Colonic mucosa (tissue), 4 donors: ENCODE measurements around the gene CIBAR2. TPM values are rescaled to one million over a fixed set of nuclear protein-coding genes. Genes with fewer than 3 reads are reported as not detected.

Experiments
- DNase-seq: peaks from one replicate; pipeline ENCODE4 v3.0.0-alpha.2; 2020
- H3K27ac ChIP-seq: fragments of 200-600 bp; one replicate; pipeline ENCODE4 v1.8.0; 2021
- H3K27me3 ChIP-seq: fragments of 200-600 bp; one replicate; pipeline ENCODE4 v1.8.0; 2021
- H3K36me3 ChIP-seq: fragments of 200-600 bp; one replicate; pipeline ENCODE4 v1.8.0; 2021
- H3K4me1 ChIP-seq: fragments of 200-600 bp; one replicate; pipeline ENCODE4 v1.8.0; 2021; ENCODE audit warnings: mild to moderate bottlenecking
- H3K4me3 ChIP-seq: fragments of 200-600 bp; one replicate; pipeline ENCODE4 v1.8.0; 2021
- H3K9ac ChIP-seq, 2 donors: one replicate each; pipeline ENCODE4 v1.7.0; 2013; ENCODE audit warnings: control low read depth in 2 of 2, low read depth in 2 of 2, low read length in 2 of 2
- H3K9me3 ChIP-seq: fragments of 200-600 bp; one replicate; pipeline ENCODE4 v1.8.0; 2021
- intact Hi-C: fragments of 100-400 bp; cut with DNase I; formaldehyde crosslinking; loops from one replicate; pipeline ENCODE4 v1.14.1; 2022
- total RNA-seq, 2 donors: library from RNA; stranded (reverse); fragmentation: NEBNext Ultra II Directional in 1 of 2; extraction: Animal tissue kit (Norgen Biotek cat#: 25700) in 1 of 2; gene quantifications; one replicate each; pipeline ENCODE4 v1.2.1, GENCODE V29; 2021
- TF ChIP-seq, protein P1 (sequence below): fragments of 200-600 bp; IDR thresholded peaks from one replicate; pipeline ENCODE4 v1.8.0; 2022; ENCODE audit warnings: antibody characterized with exemption, mild to moderate bottlenecking
- donor health status: healthy.
- donor health status: DM: no; HTN: no; CAD: no.
- donor health status: DM: no; HTN: no; CAD: no.

CIBAR2 gene
- total RNA-seq: under 1 TPM in 1 of 2 donors, not detected in 1; 0.32 TPM

DNA sequence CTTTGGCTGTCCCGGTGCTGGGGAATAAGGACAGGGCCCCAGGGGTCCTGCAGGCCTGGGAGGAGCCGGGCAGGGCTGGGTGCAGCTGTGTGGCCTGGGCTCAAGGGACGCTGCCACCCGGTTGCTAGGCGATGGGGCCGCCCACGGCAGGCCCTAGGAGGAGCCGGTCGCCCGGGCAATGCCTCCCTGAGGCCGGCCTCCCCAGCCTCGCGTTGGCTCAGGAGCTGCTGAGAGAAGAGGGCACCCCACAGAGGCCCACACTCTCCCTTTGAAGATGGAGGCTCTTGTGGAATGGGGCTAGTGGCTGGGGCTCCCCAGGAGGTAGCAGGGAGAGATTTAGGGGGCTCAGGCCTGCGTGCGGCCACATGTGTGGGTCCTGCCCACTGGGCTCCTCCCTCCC, at the start of gene CIBAR2:
CIBAR2 (minus strand) TSS at position 109 of the 400 bp plus-strand sequence. CDS start 120 bp downstream, outside the sequence.
- Histone ChIP-seq H3K9me3 (no peaks in the 10 kb centered on the region), H3K9ac (no peak within 1 kb of the TSS), H3K27me3 (no peaks in the 10 kb centered on the region), H3K36me3 (no peaks in the 10 kb centered on the region), H3K4me1 (no peaks in the 10 kb centered on the region), H3K4me3 (no peak within 1 kb of the TSS), H3K27ac (no peak within 1 kb of the TSS)
- TF ChIP-seq, protein P1, sequence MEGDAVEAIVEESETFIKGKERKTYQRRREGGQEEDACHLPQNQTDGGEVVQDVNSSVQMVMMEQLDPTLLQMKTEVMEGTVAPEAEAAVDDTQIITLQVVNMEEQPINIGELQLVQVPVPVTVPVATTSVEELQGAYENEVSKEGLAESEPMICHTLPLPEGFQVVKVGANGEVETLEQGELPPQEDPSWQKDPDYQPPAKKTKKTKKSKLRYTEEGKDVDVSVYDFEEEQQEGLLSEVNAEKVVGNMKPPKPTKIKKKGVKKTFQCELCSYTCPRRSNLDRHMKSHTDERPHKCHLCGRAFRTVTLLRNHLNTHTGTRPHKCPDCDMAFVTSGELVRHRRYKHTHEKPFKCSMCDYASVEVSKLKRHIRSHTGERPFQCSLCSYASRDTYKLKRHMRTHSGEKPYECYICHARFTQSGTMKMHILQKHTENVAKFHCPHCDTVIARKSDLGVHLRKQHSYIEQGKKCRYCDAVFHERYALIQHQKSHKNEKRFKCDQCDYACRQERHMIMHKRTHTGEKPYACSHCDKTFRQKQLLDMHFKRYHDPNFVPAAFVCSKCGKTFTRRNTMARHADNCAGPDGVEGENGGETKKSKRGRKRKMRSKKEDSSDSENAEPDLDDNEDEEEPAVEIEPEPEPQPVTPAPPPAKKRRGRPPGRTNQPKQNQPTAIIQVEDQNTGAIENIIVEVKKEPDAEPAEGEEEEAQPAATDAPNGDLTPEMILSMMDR: no peak
- intact Hi-C loops: no loop called here
- DNase-seq: no peak

DNA sequence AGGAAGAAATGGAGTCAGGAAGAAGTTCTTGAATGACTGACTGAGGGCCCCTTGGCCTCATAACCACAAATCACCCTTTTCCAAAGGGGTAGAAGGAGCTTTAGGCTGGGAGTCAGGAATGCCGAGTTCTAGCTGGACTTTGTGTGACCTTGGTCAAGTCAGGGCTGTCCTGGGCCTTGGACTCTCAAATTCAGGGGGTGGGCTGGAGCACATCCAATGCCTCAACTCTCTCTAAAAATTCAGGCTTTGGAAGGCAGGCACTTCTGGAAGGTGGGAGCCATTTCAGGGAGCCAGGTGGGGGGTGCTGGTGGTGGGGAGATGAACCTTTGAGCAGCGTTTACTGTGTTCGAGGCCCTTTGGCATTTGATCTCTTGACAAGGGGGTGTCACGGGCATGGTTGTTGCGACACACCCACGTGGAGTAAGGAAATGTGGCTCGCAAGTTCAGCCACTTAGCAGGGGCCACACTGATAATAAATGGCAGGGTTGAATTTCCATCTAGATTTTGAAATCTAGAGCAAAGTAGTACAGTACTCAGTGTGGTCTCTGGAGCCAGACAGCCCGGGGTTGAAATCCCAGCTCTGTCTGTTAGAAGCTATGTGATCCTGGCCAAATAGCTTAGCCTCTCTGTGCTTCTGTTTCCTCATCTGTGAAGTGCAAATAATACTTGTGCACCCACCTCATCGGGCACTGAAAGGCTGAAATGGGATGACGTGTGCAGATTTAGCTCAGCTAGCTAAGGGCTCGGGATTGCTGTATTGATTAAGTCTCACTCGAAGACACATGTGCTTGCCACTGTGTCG, 47.1 kb upstream of the CIBAR2 start:
- no peak overlapping the region for H3K27ac ChIP-seq
- no peaks in the 10 kb centered on the region for H3K4me1 ChIP-seq
- no peaks in the 10 kb centered on the region for H3K27me3 ChIP-seq
- H3K36me3 ChIP-seq: no peaks in the 10 kb centered on the region
- H3K4me3 ChIP-seq: no peak overlapping the region
- DNase-seq: no peak
- TF ChIP-seq, protein P1: no peak
- H3K9me3 ChIP-seq: no peaks in the 10 kb centered on the region
- intact Hi-C loops: no loop called here
- no peak overlapping the region for H3K9ac ChIP-seq

DNA sequence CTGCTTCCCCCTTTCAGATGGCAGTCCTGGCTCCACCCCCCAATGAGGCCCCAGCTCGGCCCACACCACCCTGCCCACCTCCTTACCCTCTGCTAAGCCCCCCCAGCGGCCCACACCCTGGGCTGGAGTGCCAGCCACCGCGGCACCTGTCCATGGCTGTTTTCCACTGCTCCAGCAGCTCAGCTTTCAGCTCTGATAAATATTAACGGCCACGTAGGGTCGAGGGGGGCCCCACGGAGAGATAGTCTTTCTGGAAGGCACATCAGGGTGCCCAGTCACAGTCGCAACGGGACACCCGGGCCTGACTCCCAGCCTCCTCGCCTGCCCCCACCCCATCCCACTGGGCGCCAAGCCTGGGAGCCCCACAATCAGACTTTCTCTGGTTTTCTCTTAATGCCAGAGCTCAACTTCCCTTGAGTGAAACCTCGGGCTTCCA, 46.5 kb upstream of the CIBAR2 start:
- no peak for DNase-seq
- Histone ChIP-seq H3K4me1 (no peaks in the 10 kb centered on the region), H3K9me3 (no peaks in the 10 kb centered on the region), H3K27ac (no peak overlapping the region), H3K36me3 (no peaks in the 10 kb centered on the region), H3K4me3 (no peak overlapping the region), H3K9ac (no peak overlapping the region), H3K27me3 (no peaks in the 10 kb centered on the region)
- intact Hi-C loops: no loop called here
- TF ChIP-seq, protein P1: no peak

DNA sequence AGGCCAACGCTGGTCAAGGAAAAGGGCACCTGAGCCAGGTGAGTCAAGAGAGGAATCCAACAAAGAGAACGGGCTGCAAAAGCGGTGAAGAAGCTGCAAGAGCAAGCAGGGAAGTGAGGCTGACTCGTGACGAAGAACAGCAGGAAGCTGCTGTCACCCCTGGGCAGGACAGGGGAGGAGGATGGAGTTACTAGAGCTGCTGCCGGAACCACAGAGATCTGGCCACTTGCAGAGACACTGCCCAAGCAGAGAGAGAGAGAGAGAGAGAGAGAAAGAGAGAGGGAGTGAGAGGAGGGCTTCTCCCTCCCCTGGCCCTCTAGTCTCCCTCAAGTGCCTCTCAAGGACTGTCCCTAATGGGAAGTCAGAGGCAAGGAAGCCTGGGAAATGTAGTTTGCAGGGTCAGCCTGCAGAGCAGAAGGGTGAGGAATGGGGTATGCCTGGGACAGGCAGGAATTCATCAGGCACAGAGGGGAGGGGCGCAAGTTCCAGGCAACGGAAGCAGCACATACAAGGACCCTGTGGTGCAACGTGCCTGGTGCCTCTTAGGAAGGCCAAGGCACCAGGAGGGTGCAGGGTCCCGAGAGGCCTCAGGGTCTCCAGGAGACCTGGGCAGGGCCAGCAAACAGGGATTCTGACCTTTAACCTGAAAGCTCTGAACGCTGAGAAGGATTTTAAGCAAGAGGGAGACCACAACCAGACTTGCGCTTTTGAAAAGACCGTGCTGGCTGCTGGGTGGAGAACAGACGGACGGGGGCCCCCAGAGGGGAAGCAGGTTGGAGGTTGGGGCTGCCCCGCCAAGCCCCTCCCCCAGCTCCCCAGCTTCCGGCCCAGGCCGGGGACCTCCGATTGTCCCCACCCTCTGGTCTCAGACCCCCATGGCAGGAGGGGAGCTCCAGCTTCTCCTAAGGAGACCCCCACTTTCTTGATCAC, 45.8 kb upstream of the CIBAR2 start:
- Histone ChIP-seq H3K9ac (no peak overlapping the region), H3K27me3 (no peaks in the 10 kb centered on the region), H3K9me3 (no peaks in the 10 kb centered on the region), H3K27ac (no peak overlapping the region), H3K36me3 (no peaks in the 10 kb centered on the region), H3K4me1 (no peaks in the 10 kb centered on the region), H3K4me3 (no peak overlapping the region)
- intact Hi-C loops: no loop called here
- DNase-seq: no peak
- TF ChIP-seq, protein P1: no peak

DNA sequence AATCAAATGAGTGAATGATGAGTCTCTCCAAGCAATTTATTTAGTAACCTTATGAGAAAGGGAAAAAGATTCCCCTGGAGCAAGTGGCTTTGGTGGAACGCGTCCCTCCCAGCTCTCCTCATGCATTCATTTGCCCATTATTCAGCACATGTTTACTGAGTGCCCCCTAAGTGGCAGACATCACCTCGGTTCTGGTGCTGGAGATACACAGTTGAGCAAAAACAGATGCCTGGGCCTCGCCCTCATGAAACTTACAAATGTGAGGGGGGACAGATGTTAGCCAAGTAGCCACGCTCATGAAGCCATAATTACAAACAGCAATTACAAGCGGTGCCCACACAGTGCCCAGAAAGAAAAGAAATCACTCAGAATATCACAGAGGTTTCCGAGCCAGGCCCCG, 45.1 kb upstream of the CIBAR2 start:
- intact Hi-C loops: no loop called here
- TF ChIP-seq, protein P1: no peak
- Histone ChIP-seq H3K9ac (no peak overlapping the region), H3K27me3 (no peaks in the 10 kb centered on the region), H3K4me3 (no peak overlapping the region), H3K27ac (no peak overlapping the region), H3K4me1 (no peaks in the 10 kb centered on the region), H3K9me3 (no peaks in the 10 kb centered on the region), H3K36me3 (no peaks in the 10 kb centered on the region)
- DNase-seq: no peak
